H9 (cell line): ENCODE results near the gene EGFR. TPM values are rescaled to one million over a fixed set of nuclear protein-coding genes. Genes with fewer than 3 reads are reported as not detected.

Source experiments
- DNase-seq: peaks from one replicate; pipeline ENCODE4 v3.0.0-alpha.2; 2017
- H2AFZ ChIP-seq: one replicate; pipeline ENCODE4 v1.6.1; 2013; ENCODE audit warnings: mild to moderate bottlenecking, low read length, control low read depth, moderate library complexity
- H2AK5ac ChIP-seq: 2 replicates; pipeline ENCODE4 v1.6.1; 2013; ENCODE audit warnings: low read length, control low read depth, mixed read lengths; ENCODE audit not compliant: insufficient read length
- H2BK120ac ChIP-seq: one replicate; pipeline ENCODE4 v1.6.1; 2013; ENCODE audit warnings: low read depth, mild to moderate bottlenecking, low read length, control low read depth, inconsistent platforms; ENCODE audit not compliant: poor library complexity, severe bottlenecking
- H2BK12ac ChIP-seq: 2 replicates; pipeline ENCODE4 v1.6.1; 2013; ENCODE audit warnings: low read length, control low read depth, mixed read lengths, low read depth; ENCODE audit not compliant: insufficient read length
- H2BK15ac ChIP-seq: 2 replicates; pipeline ENCODE4 v1.6.1; 2013; ENCODE audit warnings: low read depth, low read length, control low read depth
- H2BK20ac ChIP-seq: one replicate; pipeline ENCODE4 v1.6.1; 2013; ENCODE audit warnings: low read depth, mild to moderate bottlenecking, low read length, control low read depth, inconsistent platforms; ENCODE audit not compliant: poor library complexity, severe bottlenecking
- H2BK5ac ChIP-seq: 2 replicates; pipeline ENCODE4 v1.6.1; 2013; ENCODE audit warnings: low read length, control low read depth, mixed read lengths; ENCODE audit not compliant: insufficient read length
- H3K14ac ChIP-seq: 2 replicates; pipeline ENCODE4 v1.6.1; 2013; ENCODE audit warnings: low read length, control low read depth; ENCODE audit not compliant: insufficient read depth
- H3K18ac ChIP-seq: 2 replicates; pipeline ENCODE4 v1.6.1; 2013; ENCODE audit warnings: low read depth, mild to moderate bottlenecking, mixed read lengths, low read length, control low read depth; ENCODE audit not compliant: insufficient read length
- H3K23ac ChIP-seq: 2 replicates; pipeline ENCODE4 v1.6.1; 2013; ENCODE audit warnings: low read length, control low read depth, mixed read lengths, low read depth; ENCODE audit not compliant: insufficient read length
- H3K23me2 ChIP-seq: 2 replicates; pipeline ENCODE4 v1.6.1; 2013; ENCODE audit warnings: low read depth, mild to moderate bottlenecking, mixed read lengths, low read length, control low read depth; ENCODE audit not compliant: insufficient read length, poor library complexity, severe bottlenecking
- H3K27ac ChIP-seq: 2 replicates; pipeline ENCODE4 v1.5.1; 2013; ENCODE audit warnings: low read length, control low read depth, mixed read lengths, low read depth; ENCODE audit not compliant: insufficient read length
- H3K27me3 ChIP-seq: 2 replicates; pipeline ENCODE4 v1.6.1; 2013; ENCODE audit warnings: low read length, control low read depth, inconsistent platforms; ENCODE audit not compliant: insufficient read depth
- H3K4ac ChIP-seq: 2 replicates; pipeline ENCODE4 v1.6.1; 2013; ENCODE audit warnings: low read depth, mild to moderate bottlenecking, control low read depth, inconsistent platforms, low read length, moderate library complexity
- H3K4me1 ChIP-seq: 2 replicates; pipeline ENCODE4 v1.6.1; 2013; ENCODE audit warnings: low read length, control low read depth, inconsistent platforms; ENCODE audit not compliant: insufficient read depth
- H3K4me2 ChIP-seq: 2 replicates; pipeline ENCODE4 v1.6.1; 2013; ENCODE audit warnings: low read length, control low read depth, mixed read lengths; ENCODE audit not compliant: insufficient read length, insufficient read depth
- H3K56ac ChIP-seq: 2 replicates; pipeline ENCODE4 v1.6.1; 2013; ENCODE audit warnings: low read depth, mild to moderate bottlenecking, mixed read lengths, low read length, control low read depth; ENCODE audit not compliant: insufficient read length
- H3K79me1 ChIP-seq: 2 replicates; pipeline ENCODE4 v1.6.1; 2013; ENCODE audit warnings: low read depth, mild to moderate bottlenecking, moderate library complexity, low read length, control low read depth, inconsistent platforms; ENCODE audit not compliant: insufficient read depth, poor library complexity, severe bottlenecking
- H3K79me2 ChIP-seq: 2 replicates; pipeline ENCODE4 v1.6.1; 2013; ENCODE audit warnings: low read length, control low read depth, inconsistent platforms; ENCODE audit not compliant: insufficient read depth
- H3K9ac ChIP-seq: 2 replicates; pipeline ENCODE4 v1.6.1; 2013; ENCODE audit warnings: low read length, control low read depth, mixed read lengths; ENCODE audit not compliant: insufficient read length; ENCODE audit errors: extremely low read depth
- H3K9me3 ChIP-seq: one replicate; pipeline ENCODE4 v1.6.1; 2013; ENCODE audit warnings: low read depth, low read length, inconsistent platforms; ENCODE audit not compliant: control insufficient read depth
- H3T11ph ChIP-seq: one replicate; pipeline ENCODE4 v1.6.1; 2013; ENCODE audit warnings: mild to moderate bottlenecking, low read length, control low read depth, inconsistent platforms
- H4K20me1 ChIP-seq: one replicate; pipeline ENCODE4 v1.6.1; 2013; ENCODE audit not compliant: control insufficient read depth, insufficient read length, insufficient read depth
- H4K5ac ChIP-seq: 2 replicates; pipeline ENCODE4 v1.6.1; 2013; ENCODE audit warnings: low read depth, mild to moderate bottlenecking, mixed read lengths, low read length, control low read depth; ENCODE audit not compliant: insufficient read length
- H4K8ac ChIP-seq: replicated peaks from 2 replicates; pipeline ENCODE4 v1.6.1; 2013; ENCODE audit warnings: low read length, control low read depth, mixed read lengths, low read depth; ENCODE audit not compliant: insufficient read length
- H4K91ac ChIP-seq: 2 replicates; pipeline ENCODE4 v1.6.1; 2013; ENCODE audit warnings: low read depth, mild to moderate bottlenecking, moderate library complexity, mixed read lengths, low read length, control low read depth; ENCODE audit not compliant: insufficient read length
- H3K27ac Mint-ChIP-seq, 3 experiments: 2 replicates in 2 of 3; 3 replicates in 1 of 3; pipeline ENCODE4 v1.8.0; 2020 to 2021; ENCODE audit warnings: mixed read lengths in 3 of 3, mild to moderate bottlenecking in 1 of 3, moderate library complexity in 1 of 3
- H3K27me3 Mint-ChIP-seq: 2 replicates; pipeline ENCODE4 v1.8.0; 2021; ENCODE audit warnings: low read depth, mild to moderate bottlenecking, moderate library complexity, mixed read lengths
- H3K36me3 Mint-ChIP-seq, 3 experiments: 2 replicates in 2 of 3; 3 replicates in 1 of 3; pipeline ENCODE4 v1.8.0; 2020 to 2021; ENCODE audit warnings: low read depth in 3 of 3, mixed read lengths in 3 of 3; ENCODE audit not compliant: insufficient read depth in 1 of 3
- H3K4me1 Mint-ChIP-seq, 2 experiments: 2 replicates each; pipeline ENCODE4 v1.8.0; 2020; ENCODE audit warnings: mixed read lengths in 2 of 2
- H3K4me3 Mint-ChIP-seq, 2 experiments: 2 replicates in 1 of 2; 3 replicates in 1 of 2; pipeline ENCODE4 v1.8.0; 2020 to 2021; ENCODE audit warnings: mild to moderate bottlenecking in 2 of 2, mixed read lengths in 2 of 2, moderate library complexity in 1 of 2
- H3K9me3 Mint-ChIP-seq, 2 experiments: 2 replicates in 1 of 2; 3 replicates in 1 of 2; pipeline ENCODE4 v1.8.0; 2020; ENCODE audit warnings: mild to moderate bottlenecking in 2 of 2, mixed read lengths in 2 of 2, moderate library complexity in 1 of 2
- WGBS: extraction: QIAGEN DNeasy Blood & Tissue Kit; methylation state at CpG from one replicate; pipeline ENCODE4 v1.1.7; 2013; ENCODE audit warnings: missing lambda C conversion rate, low lambda C conversion rate, mixed read lengths; ENCODE audit not compliant: insufficient read length; ENCODE audit errors: extremely low coverage; 5-methylcytosine and 5-hydroxymethylcytosine counted together
- total RNA-seq: library from RNA; stranded (reverse); gene quantifications from 2 replicates; pipeline ENCODE4 v1.2.1, GENCODE V29; 2021
- TF ChIP-seq, protein P1 (sequence below): fragments of 200-600 bp; sonication (generic); conservative IDR thresholded peaks from 3 replicates; pipeline ENCODE4 v1.8.0; 2021; ENCODE audit warnings: antibody characterized with exemption, mild to moderate bottlenecking

EGFR gene
- total RNA-seq, 1 experiment from 2014 or later = 3.3 TPM

DNA sequence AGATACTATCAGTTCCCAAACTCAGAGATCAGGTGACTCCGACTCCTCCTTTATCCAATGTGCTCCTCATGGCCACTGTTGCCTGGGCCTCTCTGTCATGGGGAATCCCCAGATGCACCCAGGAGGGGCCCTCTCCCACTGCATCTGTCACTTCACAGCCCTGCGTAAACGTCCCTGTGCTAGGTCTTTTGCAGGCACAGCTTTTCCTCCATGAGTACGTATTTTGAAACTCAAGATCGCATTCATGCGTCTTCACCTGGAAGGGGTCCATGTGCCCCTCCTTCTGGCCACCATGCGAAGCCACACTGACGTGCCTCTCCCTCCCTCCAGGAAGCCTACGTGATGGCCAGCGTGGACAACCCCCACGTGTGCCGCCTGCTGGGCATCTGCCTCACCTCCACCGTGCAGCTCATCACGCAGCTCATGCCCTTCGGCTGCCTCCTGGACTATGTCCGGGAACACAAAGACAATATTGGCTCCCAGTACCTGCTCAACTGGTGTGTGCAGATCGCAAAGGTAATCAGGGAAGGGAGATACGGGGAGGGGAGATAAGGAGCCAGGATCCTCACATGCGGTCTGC is 162.2 kb downstream of the EGFR start:
- Histone ChIP-seq H3K4me2 (no peak overlapping the region), H3K23me2 (no peaks in the 10 kb centered on the region), H3K9me3 (no peaks in the 10 kb centered on the region), H3K9ac (no peak overlapping the region), H3K14ac (no peak overlapping the region), H3K56ac (no peak overlapping the region), H4K5ac (no peak overlapping the region), H3K18ac (no peak overlapping the region), H3K27me3 (no peaks in the 10 kb centered on the region), H4K91ac (no peak overlapping the region), H2AK5ac (no peak overlapping the region), H3K79me2 (no peaks in the 10 kb centered on the region), H2BK120ac (no peak overlapping the region), H2BK5ac (no peak overlapping the region), H3K79me1 (no peaks in the 10 kb centered on the region), H3T11ph (no peak overlapping the region), H3K23ac (no peak overlapping the region), H2BK15ac (no peak overlapping the region), H3K27ac (no peak overlapping the region), H4K8ac (no peak overlapping the region), H2AFZ (no peak overlapping the region), H2BK20ac (no peak overlapping the region), H3K4me1 (no peaks in the 10 kb centered on the region), H2BK12ac (no peak overlapping the region), H4K20me1 (no peaks in the 10 kb centered on the region), H3K4ac (no peak overlapping the region)
- Mint-ChIP-seq H3K9me3 (no peaks in the 10 kb centered on the region), H3K4me1 (peaks cover 2 to 10% of the 10 kb centered on the region in 2 experiments; a peak in 3 of 4 replicates), H3K4me3 (peak overlapping the region in 1 of 2 experiments; percentile 34; a peak in 2 of 5 replicates), H3K27ac (peak overlapping the region in 1 of 3 experiments; percentile 18; a peak in 1 of 7 replicates), H3K27me3 (no peaks in the 10 kb centered on the region; the same call in 1 of the 2 replicates), H3K36me3 (no peaks in the 10 kb centered on the region; a peak in 1 of 7 replicates)
- TF ChIP-seq, protein P1, sequence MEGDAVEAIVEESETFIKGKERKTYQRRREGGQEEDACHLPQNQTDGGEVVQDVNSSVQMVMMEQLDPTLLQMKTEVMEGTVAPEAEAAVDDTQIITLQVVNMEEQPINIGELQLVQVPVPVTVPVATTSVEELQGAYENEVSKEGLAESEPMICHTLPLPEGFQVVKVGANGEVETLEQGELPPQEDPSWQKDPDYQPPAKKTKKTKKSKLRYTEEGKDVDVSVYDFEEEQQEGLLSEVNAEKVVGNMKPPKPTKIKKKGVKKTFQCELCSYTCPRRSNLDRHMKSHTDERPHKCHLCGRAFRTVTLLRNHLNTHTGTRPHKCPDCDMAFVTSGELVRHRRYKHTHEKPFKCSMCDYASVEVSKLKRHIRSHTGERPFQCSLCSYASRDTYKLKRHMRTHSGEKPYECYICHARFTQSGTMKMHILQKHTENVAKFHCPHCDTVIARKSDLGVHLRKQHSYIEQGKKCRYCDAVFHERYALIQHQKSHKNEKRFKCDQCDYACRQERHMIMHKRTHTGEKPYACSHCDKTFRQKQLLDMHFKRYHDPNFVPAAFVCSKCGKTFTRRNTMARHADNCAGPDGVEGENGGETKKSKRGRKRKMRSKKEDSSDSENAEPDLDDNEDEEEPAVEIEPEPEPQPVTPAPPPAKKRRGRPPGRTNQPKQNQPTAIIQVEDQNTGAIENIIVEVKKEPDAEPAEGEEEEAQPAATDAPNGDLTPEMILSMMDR = no peak
- DNase-seq = no peak
- WGBS = no CpG with 5 or more reads among the region's 19 CpGs
